Cardiac muscle cell (in vitro differentiated cells and primary cell): Measurements from ENCODE around the gene PTK6. TPM values are rescaled to one million over a fixed set of nuclear protein-coding genes. Genes with fewer than 3 reads are reported as not detected.

ENCODE experiments used
- DNase-seq, 2 donors: peaks; one replicate each; pipeline versions ENCODE4 v3.0.0 to v3.0.0-alpha.2; 2010 to 2017; ENCODE audit warnings: low read depth in 1 of 2, low spot score in 1 of 2
- H3K27ac ChIP-seq: fragments of 200-600 bp; sonication (generic); 2 replicates; pipeline ENCODE4 v1.5.1; 2016
- H3K27me3 ChIP-seq: fragments of 200-600 bp; sonication (generic); 2 replicates; pipeline ENCODE4 v1.6.0; 2016; ENCODE audit warnings: control low read depth
- H3K36me3 ChIP-seq: fragments of 200-600 bp; sonication (generic); 2 replicates; pipeline ENCODE4 v1.5.1; 2016; ENCODE audit warnings: control low read depth
- H3K4me1 ChIP-seq: fragments of 200-600 bp; sonication (generic); 2 replicates; pipeline ENCODE4 v1.8.1; 2017; ENCODE audit warnings: low read depth, mild to moderate bottlenecking, mixed run types
- H3K4me3 ChIP-seq: fragments of 200-600 bp; sonication (generic); 2 replicates; pipeline ENCODE4 v1.5.1; 2016; ENCODE audit warnings: mild to moderate bottlenecking
- H3K9me3 ChIP-seq: fragments of 200-600 bp; sonication (generic); 2 replicates; pipeline ENCODE4 v1.5.1; 2017; ENCODE audit warnings: low read depth, mild to moderate bottlenecking, control low read depth
- CTCF ChIP-seq: IDR thresholded peaks from 2 replicates; pipeline ENCODE4 v1.5.1; 2012; ENCODE audit warnings: low read depth, mild to moderate bottlenecking, low read length
- polyA plus RNA-seq: library from polyadenylated mRNA; unstranded; fragments of >200 nt; fragmentation: Nextera tagmentation; extraction: Ambion mirVana; gene quantifications from 2 replicates; pipeline ENCODE4 v1.2.1, GENCODE V29; 2016
- total RNA-seq: library from RNA; depleted of rRNA; stranded (reverse); fragments of >200 nt; gene quantifications from 2 replicates; pipeline ENCODE4 v1.2.3, GENCODE V29; 2016

Gene PTK6
- total and polyA plus RNA-seq, 2 experiments from 2014 or later: 0.38 TPM; not detected in 1

- no peaks in the 10 kb centered on the region for H3K9me3 ChIP-seq
- DNase-seq: no peak
- peaks cover 10% of the 10 kb centered on the region for H3K36me3 ChIP-seq
- TF ChIP-seq CTCF: no peak
- peaks cover 11% of the 10 kb centered on the region for H3K4me1 ChIP-seq
- no peak overlapping the region for H3K4me3 ChIP-seq
- no peak overlapping the region for H3K27ac ChIP-seq
- H3K27me3 ChIP-seq: no peaks in the 10 kb centered on the region
Measured at GRCh38 chr20:63525185-63525584, 12.0 kb downstream of the PTK6 start.

DNA sequence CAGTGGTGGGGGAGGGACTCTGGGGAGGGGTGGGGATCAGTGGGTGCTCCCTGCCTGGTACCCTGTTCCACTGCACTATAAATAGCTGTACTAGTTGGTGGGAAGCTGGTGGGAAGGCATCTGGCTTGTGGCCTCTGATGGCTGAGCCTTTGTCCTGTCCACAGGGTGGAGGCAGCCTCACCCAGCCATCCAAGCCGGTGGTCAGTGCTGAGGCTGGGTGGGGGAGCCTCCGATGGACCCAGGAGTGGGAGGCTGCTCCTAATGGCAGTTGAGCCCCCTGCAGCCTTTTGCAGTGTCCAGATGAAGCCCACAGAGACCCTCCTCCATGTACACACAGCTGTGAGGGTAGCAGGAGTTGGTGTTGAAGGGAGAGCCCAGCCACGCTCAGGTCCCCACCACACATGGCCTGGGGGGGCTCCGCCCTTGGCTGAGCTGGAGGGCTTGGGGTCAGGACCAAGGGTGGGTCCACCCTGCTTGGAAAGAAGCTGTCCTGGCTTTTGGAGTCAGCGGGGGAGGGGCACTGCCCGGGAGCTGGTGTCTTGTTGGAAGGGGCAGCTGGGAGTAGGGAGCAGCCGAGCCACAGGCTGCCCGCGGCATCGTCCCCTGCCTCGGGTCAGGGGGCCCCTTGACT, 14.1 kb downstream of the PTK6 start:
- Histone ChIP-seq H3K9me3 (no peaks in the 10 kb centered on the region), H3K27ac (no peak overlapping the region), H3K4me3 (no peak overlapping the region), H3K27me3 (no peaks in the 10 kb centered on the region), H3K4me1 (peaks cover 11% of the 10 kb centered on the region), H3K36me3 (peaks cover 10% of the 10 kb centered on the region)
- TF ChIP-seq CTCF: no peak
- DNase-seq: no peak

DNA sequence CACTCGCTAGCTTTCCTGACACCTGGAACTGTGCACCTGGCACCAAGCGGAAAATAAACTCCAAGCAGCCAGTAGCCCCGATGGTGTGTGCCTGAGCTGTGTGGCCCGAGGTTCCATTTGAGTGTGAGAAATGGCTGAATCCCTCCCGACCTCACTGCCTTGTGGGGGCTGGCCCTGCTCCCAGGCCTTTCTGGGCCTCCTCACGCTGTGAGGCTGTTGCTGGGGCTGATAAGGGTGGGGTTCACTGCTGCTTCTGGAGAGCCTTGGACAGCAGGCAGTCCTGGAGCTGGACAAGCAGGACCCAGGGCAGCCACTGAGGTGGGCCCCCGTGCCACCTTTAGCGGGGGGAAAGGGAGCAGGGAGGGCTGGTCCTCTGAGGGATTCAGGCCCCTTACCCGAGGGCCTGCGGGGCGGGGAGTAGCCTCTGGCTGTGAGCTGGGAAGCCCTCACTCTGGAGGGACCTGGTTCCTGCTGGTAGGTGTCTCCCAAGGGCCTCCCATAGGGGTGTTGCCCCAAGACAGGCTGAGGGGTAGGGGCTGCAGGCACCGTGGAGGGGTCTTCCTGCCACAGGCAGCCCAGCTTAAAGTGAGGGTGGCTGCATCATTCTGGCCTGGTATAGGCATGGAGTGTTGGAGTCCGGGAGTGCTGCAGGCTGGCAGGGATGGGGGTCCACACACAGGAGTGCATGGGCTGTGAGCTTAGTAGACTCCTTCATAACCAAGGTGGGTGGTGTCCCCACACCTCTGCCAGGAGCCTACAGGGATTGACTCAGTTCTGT, 14.9 kb downstream of the PTK6 start:
- Histone ChIP-seq H3K36me3 (peaks cover 10% of the 10 kb centered on the region), H3K27ac (no peak overlapping the region), H3K9me3 (no peaks in the 10 kb centered on the region), H3K4me1 (peaks cover 11% of the 10 kb centered on the region), H3K4me3 (no peak overlapping the region), H3K27me3 (no peaks in the 10 kb centered on the region)
- TF ChIP-seq CTCF: no peak
- DNase-seq: no peak

GRCh38 chr20:63521602-63522001, 15.6 kb downstream of the PTK6 start:
- H3K9me3 ChIP-seq: no peaks in the 10 kb centered on the region
- H3K27me3 ChIP-seq: no peaks in the 10 kb centered on the region
- DNase-seq: peak in 1 of 2 donors; percentile 21
- H3K36me3 ChIP-seq: peaks cover 10% of the 10 kb centered on the region
- H3K4me3 ChIP-seq: peak overlapping the region; percentile 79
- H3K4me1 ChIP-seq: peaks cover 11% of the 10 kb centered on the region
- no peak overlapping the region for H3K27ac ChIP-seq
- no peak for TF ChIP-seq CTCF

- H3K4me3 ChIP-seq: peak overlapping the region; percentile 79
- H3K27ac ChIP-seq: peak overlapping the region; percentile 89
- peak; percentile 4 for TF ChIP-seq CTCF
Measured at GRCh38 chr20:63520934-63521601, 16.1 kb downstream of the PTK6 start.

More at GRCh38 chr20:63520934-63521601, 16.1 kb downstream of the PTK6 start:
- Histone ChIP-seq H3K9me3 (no peaks in the 10 kb centered on the region), H3K36me3 (peaks cover 10% of the 10 kb centered on the region), H3K4me1 (peaks cover 11% of the 10 kb centered on the region), H3K27me3 (no peaks in the 10 kb centered on the region)
- peak; percentile 77 to 80 for DNase-seq
